Kidney (tissue), 2 donors: ENCODE measurements around the gene KCNJ4. TPM values are rescaled to one million over a fixed set of nuclear protein-coding genes. Genes with fewer than 3 reads are reported as not detected.

Experiments
- polyA plus RNA-seq: library from polyadenylated mRNA; stranded (reverse); fragments of 350-450 nt; fragmentation: Illumina TruSeq; extraction: RNeasy Lipid Tissue Mini Kit (QIAGEN cat#74804); gene quantifications from one replicate; pipeline ENCODE4 v1.2.3, GENCODE V29; 2014; ENCODE audit warnings: low read depth, low replicate concordance; ENCODE audit not compliant: insufficient read depth
- total RNA-seq: library from RNA; stranded (reverse); fragmentation: NEBNext Ultra II Directional; extraction: Animal tissue kit (Norgen Biotek cat#: 25700); gene quantifications from one replicate; pipeline ENCODE4 v1.2.1, GENCODE V29; 2021
- donor health status: DM: yes; HTN: yes; CAD: no.

Gene KCNJ4
- total and polyA plus RNA-seq, 2 donors from 2014 or later, result 0.13 TPM; not detected in 1

Other genes with a start within 250 kb of the KCNJ4 start
- gene TMEM184B, start 182.2 kb downstream of the KCNJ4 start, total RNA-seq, result 54.1 TPM
- 22.9 TPM for gene TMEM184B, start 182.2 kb downstream of the KCNJ4 start, polyA plus RNA-seq
- 101 TPM for gene CSNK1E, start 137.8 kb downstream of the KCNJ4 start, total RNA-seq
- 33.6 TPM for gene CSNK1E, start 137.8 kb downstream of the KCNJ4 start, polyA plus RNA-seq
- gene KDELR3, start 12.9 kb upstream of the KCNJ4 start, total RNA-seq, result 16.7 TPM
- gene KDELR3, start 12.9 kb upstream of the KCNJ4 start, polyA plus RNA-seq, result 11.4 TPM
- gene DDX17, start 51.1 kb upstream of the KCNJ4 start, total RNA-seq, result 509 TPM
- 133 TPM for gene DDX17, start 51.1 kb upstream of the KCNJ4 start, polyA plus RNA-seq
- gene DMC1, start 115.0 kb upstream of the KCNJ4 start, total RNA-seq, result 0.66 TPM
- not detected for gene DMC1, start 115.0 kb upstream of the KCNJ4 start, polyA plus RNA-seq
- 3.4 TPM for gene FAM227A, start 201.2 kb upstream of the KCNJ4 start, total RNA-seq
- 0.80 TPM for gene FAM227A, start 201.2 kb upstream of the KCNJ4 start, polyA plus RNA-seq
- gene CBY1, start 201.4 kb upstream of the KCNJ4 start, total RNA-seq, result 36.0 TPM
- 67.2 TPM for gene CBY1, start 201.4 kb upstream of the KCNJ4 start, polyA plus RNA-seq
- 55.0 TPM for gene TOMM22, start 226.8 kb upstream of the KCNJ4 start, total RNA-seq
- gene TOMM22, start 226.8 kb upstream of the KCNJ4 start, polyA plus RNA-seq, result 103 TPM
- gene JOSD1, start 245.7 kb upstream of the KCNJ4 start, total RNA-seq, result 42.8 TPM
- gene JOSD1, start 245.7 kb upstream of the KCNJ4 start, polyA plus RNA-seq, result 12.8 TPM